RWPE1 (cell line): ENCODE results near the gene TACO1.

Experiments
- CTCF ChIA-PET: fragments of 350-600 bp; sonication (Branson Sonifier 250); formaldehyde crosslinking; extraction: SDS; loops from one replicate; lab custom pipeline; 2021; lab: Yijun Ruan, JAX
- POLR2A ChIA-PET: fragments of 400-600 bp; formaldehyde crosslinking; extraction: SDS; loops from one replicate; lab custom pipeline; 2020; ENCODE audit warnings: antibody characterized with exemption; ENCODE audit not compliant: low non-redundant PET; lab: Yijun Ruan, JAX
- DNase-seq: peaks from one replicate; pipeline ENCODE4 v3.0.0; 2012; ENCODE audit warnings: low spot score
- H3K27ac ChIP-seq: fragments of 450-650 bp; 2 replicates; pipeline ENCODE4 v1.5.1; 2017
- CTCF ChIP-seq: fragments of 450-650 bp; conservative IDR thresholded peaks from 2 replicates; pipeline ENCODE4 v1.5.1; 2017; ENCODE audit warnings: low read depth, mild to moderate bottlenecking

TACO1 gene

GRCh38 chr17:63622574-63623390 is 22.1 kb downstream of the TACO1 start:
- peak; percentile 53 for DNase-seq
- ChIA-PET POLR2A (interaction anchor here (0.6 kb wide), 1 partner anchor 46 kb away, joined by 3 read pairs; no protein-coding TSS in a partner anchor), CTCF (interaction anchor here (0.5 to 0.6 kb wide), 2 partner anchors 151 to 773 kb away, joined by 3 read pairs; partner anchors contain the start of gene CCDC47)
- no peak for TF ChIP-seq CTCF
- H3K27ac ChIP-seq: peak overlapping the region; percentile 94

- ChIA-PET POLR2A (no interaction called here), CTCF (interaction anchor here (0.5 to 2.4 kb wide), 2 partner anchors 12 to 774 kb away, joined by 3 to 8 read pairs; no protein-coding TSS in a partner anchor)
- DNase-seq: no peak
- no peak for TF ChIP-seq CTCF
- no peak overlapping the region for H3K27ac ChIP-seq
Measured at GRCh38 chr17:63623786-63624530, 23.3 kb downstream of the TACO1 start.

GRCh38 chr17:63624531-63624880 is 23.8 kb downstream of the TACO1 start:
- DNase-seq: no peak
- CTCF ChIA-PET: interaction anchor here (2.4 kb wide), 1 partner anchor 12 kb away, joined by 8 read pairs; no protein-coding TSS in a partner anchor
- POLR2A ChIA-PET: no interaction called here
- no peak for TF ChIP-seq CTCF
- no peak overlapping the region for H3K27ac ChIP-seq

GRCh38 chr17:63626551-63627180 is 26.0 kb downstream of the TACO1 start:
- TF ChIP-seq CTCF: no peak
- no peak overlapping the region for H3K27ac ChIP-seq
- CTCF ChIA-PET: interaction anchor here (0.6 to 2.4 kb wide), 2 partner anchors 15 to 26 kb away, joined by 5 to 8 read pairs; no protein-coding TSS in a partner anchor
- POLR2A ChIA-PET: no interaction called here
- DNase-seq: no peak

- ChIA-PET POLR2A (no interaction called here), CTCF (no interaction called here)
- no peak for TF ChIP-seq CTCF
- no peak for DNase-seq
- no peak overlapping the region for H3K27ac ChIP-seq
Measured at GRCh38 chr17:63629627-63630026, 28.9 kb downstream of the TACO1 start.

- TF ChIP-seq CTCF: no peak
- DNase-seq: no peak
- POLR2A ChIA-PET: no interaction called here
- CTCF ChIA-PET: no interaction called here
- no peak overlapping the region for H3K27ac ChIP-seq
Measured at GRCh38 chr17:63631062-63631461, 30.4 kb downstream of the TACO1 start.
